Measurements from ENCODE around the gene CHSY1.
"Not testable (repeated sequence)": the region's sequence is repeated elsewhere in the genome, so short reads cannot be mapped to it uniquely, and the experiment has no call there.

CHSY1 gene

GRCh38 chr15:101251830-101252820 is at the start of gene CHSY1:
CHSY1 (minus strand) TSS chr15:101252048; CDS start chr15:101251456, 592 bp downstream.
- DNase-seq (ENCODE audit: low spot score) = peak; percentile 91

GRCh38 chr15:101296418-101297405 is 44.9 kb upstream of the CHSY1 start:
- DNase-seq (ENCODE audit: low spot score) = peak; percentile 74

- DNase-seq (ENCODE audit: low spot score) = peak; percentile 56
These were observed 43.8 kb upstream of the CHSY1 start for GRCh38 chr15:101295607-101296161.

GRCh38 chr15:101294731-101295606 is 43.1 kb upstream of the CHSY1 start, which contains the start of gene SNRPA1:
SNRPA1 (minus strand) TSS chr15:101295248; CDS start chr15:101295178, 70 bp downstream.
- peak; percentile 98 for DNase-seq (ENCODE audit: low spot score)

- no peak for DNase-seq (ENCODE audit: low spot score)
These were observed 41.3 kb upstream of the CHSY1 start for GRCh38 chr15:101293122-101293521.

GRCh38 chr15:101288905-101289513 is 37.2 kb upstream of the CHSY1 start:
- DNase-seq (ENCODE audit: low spot score) = peak; percentile 58

GRCh38 chr15:101287342-101287741 is 35.5 kb upstream of the CHSY1 start:
- not testable (repeated sequence) for DNase-seq (ENCODE audit: low spot score)

GRCh38 chr15:101286471-101287114 is 34.7 kb upstream of the CHSY1 start:
- no peak for DNase-seq (ENCODE audit: low spot score)

GRCh38 chr15:101283931-101284330 is 32.1 kb upstream of the CHSY1 start:
- no peak for DNase-seq (ENCODE audit: low spot score)

- DNase-seq (ENCODE audit: low spot score) = no peak
These were observed 28.2 kb upstream of the CHSY1 start for GRCh38 chr15:101280007-101280406.

GRCh38 chr15:101277943-101278564 is 26.2 kb upstream of the CHSY1 start:
- peak; percentile 23 for DNase-seq (ENCODE audit: low spot score)

- DNase-seq (ENCODE audit: low spot score) = peak; percentile 95
These were observed 25.4 kb upstream of the CHSY1 start, which contains the start of gene SELENOS for GRCh38 chr15:101277038-101277822. SELENOS (minus strand) TSS chr15:101277485; CDS start chr15:101277417, 68 bp downstream.

GRCh38 chr15:101276501-101277037 is 24.7 kb upstream of the CHSY1 start:
- no peak for DNase-seq (ENCODE audit: low spot score)

GRCh38 chr15:101275018-101275417 is 23.2 kb upstream of the CHSY1 start:
- no peak for DNase-seq (ENCODE audit: low spot score)

- DNase-seq (ENCODE audit: low spot score) = no peak
These were observed 21.7 kb upstream of the CHSY1 start for GRCh38 chr15:101273534-101273933.

- no peak for DNase-seq (ENCODE audit: low spot score)
These were observed 20.7 kb upstream of the CHSY1 start for GRCh38 chr15:101272584-101272983.

- no peak for DNase-seq (ENCODE audit: low spot score)
These were observed 17.8 kb upstream of the CHSY1 start for GRCh38 chr15:101269479-101270223.

Data from LoVo (cell line).